Neuronal stem cell (in vitro differentiated cells): Measurements from ENCODE around the gene TRERF1.
"Not testable (repeated sequence)": the region's sequence is repeated elsewhere in the genome, so short reads cannot be mapped to it uniquely, and the experiment has no call there.

Experiments used
- DNase-seq: peaks from one replicate; pipeline ENCODE4 v3.0.0-alpha.2; 2013; ENCODE audit warnings: low spot score
- H2AFZ ChIP-seq: one replicate; pipeline ENCODE4 v1.6.1; 2013; ENCODE audit warnings: mild to moderate bottlenecking, low read length, inconsistent platforms
- H2AK5ac ChIP-seq: 2 replicates; pipeline ENCODE4 v1.6.1; 2013; ENCODE audit warnings: low read depth, mild to moderate bottlenecking, inconsistent platforms, low read length, moderate library complexity, mixed read lengths
- H2BK120ac ChIP-seq: 2 replicates; pipeline ENCODE4 v1.6.1; 2013; ENCODE audit warnings: low read depth, mild to moderate bottlenecking, inconsistent platforms, low read length, moderate library complexity, mixed read lengths
- H2BK12ac ChIP-seq: one replicate; pipeline ENCODE4 v1.6.1; 2013; ENCODE audit warnings: low read length, inconsistent platforms
- H2BK15ac ChIP-seq: 2 replicates; pipeline ENCODE4 v1.6.1; 2013; ENCODE audit warnings: mild to moderate bottlenecking, low read length, inconsistent platforms, mixed read lengths
- H2BK5ac ChIP-seq: one replicate; pipeline ENCODE4 v1.6.1; 2013; ENCODE audit warnings: inconsistent platforms, mild to moderate bottlenecking, low read length, moderate library complexity
- H3K14ac ChIP-seq: one replicate; pipeline ENCODE4 v1.6.1; 2013; ENCODE audit warnings: low read length, inconsistent platforms
- H3K18ac ChIP-seq: 2 replicates; pipeline ENCODE4 v1.6.1; 2013; ENCODE audit warnings: low read length, inconsistent platforms
- H3K23ac ChIP-seq: 2 replicates; pipeline ENCODE4 v1.6.1; 2013; ENCODE audit warnings: low read depth, mild to moderate bottlenecking, mixed read lengths, low read length, inconsistent platforms; ENCODE audit not compliant: poor library complexity
- H3K27ac ChIP-seq: replicated peaks from 3 replicates; pipeline ENCODE4 v1.5.1; 2013; ENCODE audit warnings: low read length, inconsistent platforms
- H3K27me3 ChIP-seq, 3 experiments: 2 replicates each; pipeline ENCODE4 v1.6.1; 2013; ENCODE audit warnings: low read length in 3 of 3, mild to moderate bottlenecking in 2 of 3, inconsistent platforms in 1 of 3, low read depth in 1 of 3, mixed read lengths in 1 of 3, moderate library complexity in 1 of 3; ENCODE audit not compliant: control insufficient read depth in 3 of 3, insufficient read depth in 3 of 3
- H3K36me3 ChIP-seq, 2 donors: replicated peaks in 1 of 2; 2 replicates each; pipeline ENCODE4 v1.6.1; 2013; ENCODE audit warnings: low read length in 2 of 2; ENCODE audit not compliant: control insufficient read depth in 2 of 2, insufficient read depth in 2 of 2
- H3K4ac ChIP-seq: 2 replicates; pipeline ENCODE4 v1.6.1; 2013; ENCODE audit warnings: inconsistent platforms, mild to moderate bottlenecking, low read length, moderate library complexity
- H3K4me1 ChIP-seq, 2 donors: 1 replicate in 1 of 2; 2 replicates in 1 of 2; pipeline ENCODE4 v1.6.1; 2013; ENCODE audit warnings: low read length in 2 of 2, low read depth in 1 of 2; ENCODE audit not compliant: control insufficient read depth in 2 of 2, insufficient read depth in 1 of 2
- H3K4me2 ChIP-seq: one replicate; pipeline ENCODE4 v1.6.1; 2013; ENCODE audit warnings: mild to moderate bottlenecking, low read length, inconsistent platforms; ENCODE audit not compliant: insufficient read depth, poor library complexity, severe bottlenecking
- H3K4me3 ChIP-seq, 2 donors: 2 replicates each; pipeline ENCODE4 v1.5.1; 2013; ENCODE audit warnings: low read length in 2 of 2, mild to moderate bottlenecking in 2 of 2, inconsistent platforms in 1 of 2, moderate library complexity in 1 of 2
- H3K79me1 ChIP-seq: one replicate; pipeline ENCODE4 v1.6.1; 2013; ENCODE audit warnings: low read depth, mild to moderate bottlenecking, inconsistent platforms, low read length, moderate library complexity
- H3K9ac ChIP-seq: one replicate; pipeline ENCODE4 v1.6.1; 2013; ENCODE audit warnings: mild to moderate bottlenecking, low read depth, low read length, inconsistent platforms; ENCODE audit not compliant: poor library complexity
- H3K9me3 ChIP-seq, 2 donors: replicated peaks in 1 of 2; 2 replicates each; pipeline versions ENCODE3 to v1.6.1; 2013; ENCODE audit warnings: low read length in 2 of 2, mild to moderate bottlenecking in 2 of 2, inconsistent platforms in 1 of 2, low read depth in 1 of 2, mixed read lengths in 1 of 2, moderate library complexity in 1 of 2; ENCODE audit not compliant: control insufficient read depth in 2 of 2, insufficient read depth in 1 of 2
- H4K8ac ChIP-seq: one replicate; pipeline ENCODE4 v1.6.1; 2013; ENCODE audit warnings: low read depth, mild to moderate bottlenecking, inconsistent platforms, low read length, moderate library complexity
- H4K91ac ChIP-seq: one replicate; pipeline ENCODE4 v1.6.1; 2013; ENCODE audit warnings: low read length, low read depth, mild to moderate bottlenecking, inconsistent platforms; ENCODE audit not compliant: poor library complexity
- WGBS, 2 donors: extraction: QIAGEN DNeasy Blood & Tissue Kit; methylation state at CpG; one replicate each; pipeline ENCODE4 v1.1.7; 2013; ENCODE audit warnings: missing lambda C conversion rate in 2 of 2, mixed read lengths in 1 of 2; ENCODE audit not compliant: insufficient read length in 2 of 2, insufficient replicate concordance in 1 of 2; ENCODE audit errors: extremely low coverage in 2 of 2; 5-methylcytosine and 5-hydroxymethylcytosine counted together

The TRERF1 gene

GRCh38 chr6:42210551-42210950 lies 241.2 kb downstream of the TRERF1 start:
- Histone ChIP-seq H2BK120ac (no peak overlapping the region), H2BK12ac (no peak overlapping the region), H3K79me1 (peaks cover 2% of the 10 kb centered on the region), H2AK5ac (no peak overlapping the region), H3K14ac (no peak overlapping the region), H3K4ac (no peak overlapping the region), H2BK15ac (no peak overlapping the region), H3K18ac (no peak overlapping the region), H3K27ac (no peak overlapping the region), H4K91ac (no peak overlapping the region), H2BK5ac (no peak overlapping the region), H3K23ac (no peak overlapping the region), H3K4me3 (no peak overlapping the region), H3K4me2 (no peak overlapping the region), H2AFZ (no peak overlapping the region), H3K9me3 (no peaks in the 10 kb centered on the region), H3K4me1 (no peaks in the 10 kb centered on the region), H3K27me3 (no peaks in the 10 kb centered on the region), H3K36me3 (peaks cover 13 to 77% of the 10 kb centered on the region in 2 donors), H4K8ac (no peak overlapping the region), H3K9ac (no peak overlapping the region)
- no peak for DNase-seq
- WGBS, 2 donors: no CpG with 5 or more reads among the region's 1 CpG

DNA sequence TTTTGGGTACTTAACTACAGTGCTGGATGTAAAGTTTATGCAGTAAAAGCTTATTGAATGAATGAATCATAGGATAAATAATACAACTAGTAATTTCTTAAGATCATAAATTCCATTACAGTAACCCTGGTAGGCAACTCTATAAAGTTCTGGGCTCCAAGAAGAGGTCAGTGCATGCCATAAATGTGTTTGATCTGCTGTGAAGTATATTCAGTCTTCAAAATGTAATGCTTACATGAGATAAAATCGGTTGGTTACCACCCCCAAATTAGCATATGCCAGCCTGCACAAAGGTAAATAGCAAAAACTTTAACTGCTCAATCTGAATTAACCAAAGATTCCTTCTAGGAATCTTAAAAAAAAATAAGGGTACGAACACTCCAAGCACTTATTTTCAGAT lies 244.2 kb downstream of the TRERF1 start:
- H4K8ac ChIP-seq: not testable (repeated sequence)
- peaks cover 14 to 82% of the 10 kb centered on the region in 2 donors for H3K36me3 ChIP-seq

DNA sequence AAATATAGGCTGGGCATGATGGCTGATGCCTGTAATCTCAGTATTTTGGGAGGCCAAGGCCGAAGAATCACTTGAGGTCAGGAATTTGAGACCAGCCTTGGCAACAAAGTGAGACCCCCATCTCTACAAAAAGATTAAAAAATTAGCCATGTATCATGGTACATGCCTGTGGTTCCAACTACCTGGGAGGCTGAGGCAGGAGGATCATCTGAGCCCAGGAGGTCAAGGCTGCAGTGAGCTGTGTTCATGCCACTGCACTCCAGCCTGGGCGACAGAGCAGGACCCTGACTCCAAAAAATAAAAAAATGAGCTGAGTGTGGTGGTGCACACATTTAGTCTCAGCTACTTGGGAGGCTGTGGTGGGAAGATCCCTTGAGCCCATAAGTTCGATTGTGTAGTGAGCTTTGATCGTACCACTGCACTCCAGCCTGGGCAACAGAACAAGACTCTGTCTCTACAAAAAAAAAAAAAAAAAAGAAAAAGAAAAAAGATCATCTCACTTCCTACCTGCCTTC lies 246.9 kb downstream of the TRERF1 start:
- Histone ChIP-seq H3K9ac (no peak overlapping the region), H3K36me3 (peaks cover 8 to 59% of the 10 kb centered on the region in 2 donors), H3K79me1 (peaks cover 2% of the 10 kb centered on the region), H2BK5ac (no peak overlapping the region), H3K4ac (no peak overlapping the region), H2BK120ac (no peak overlapping the region), H2BK12ac (no peak overlapping the region), H3K4me1 (no peaks in the 10 kb centered on the region), H3K27me3 (no peaks in the 10 kb centered on the region), H3K4me2 (no peak overlapping the region), H3K18ac (no peak overlapping the region), H3K23ac (no peak overlapping the region), H3K27ac (no peak overlapping the region), H4K8ac (no peak overlapping the region), H3K14ac (no peak overlapping the region), H4K91ac (no peak overlapping the region), H3K4me3 (no peak overlapping the region), H2BK15ac (no peak overlapping the region), H2AFZ (no peak overlapping the region), H2AK5ac (no peak overlapping the region), H3K9me3 (no peaks in the 10 kb centered on the region)
- no CpG with 5 or more reads among the region's 4 CpGs for WGBS, 2 donors
- DNase-seq: no peak

More for the DNA sequence above, 244.2 kb downstream of the TRERF1 start:
- H2BK15ac ChIP-seq, DNase-seq, H2BK12ac ChIP-seq, H3K18ac ChIP-seq, H3K27ac ChIP-seq, H3K9me3 ChIP-seq, H3K4me3 ChIP-seq, H3K27me3 ChIP-seq, H3K4me2 ChIP-seq, H2BK120ac ChIP-seq, H4K91ac ChIP-seq, H2AK5ac ChIP-seq, H3K9ac ChIP-seq, H3K23ac ChIP-seq, H3K4ac ChIP-seq, H3K14ac ChIP-seq, H3K4me1 ChIP-seq, H2BK5ac ChIP-seq, H3K79me1 ChIP-seq, H2AFZ ChIP-seq: not testable (repeated sequence)
- no CpG with 5 or more reads among the region's 2 CpGs for WGBS, 2 donors

GRCh38 chr6:42203183-42203582 lies 248.5 kb downstream of the TRERF1 start:
- no peaks in the 10 kb centered on the region for H3K27me3 ChIP-seq
- no peak overlapping the region for H3K4ac ChIP-seq
- H3K18ac ChIP-seq: no peak overlapping the region
- H4K91ac ChIP-seq: no peak overlapping the region
- H3K36me3 ChIP-seq: peaks cover 4 to 43% of the 10 kb centered on the region in 2 donors
- no peak overlapping the region for H2AK5ac ChIP-seq
- H3K9me3 ChIP-seq: no peaks in the 10 kb centered on the region
- no peaks in the 10 kb centered on the region for H3K4me1 ChIP-seq
- H3K14ac ChIP-seq: no peak overlapping the region
- H4K8ac ChIP-seq: no peak overlapping the region
- H3K27ac ChIP-seq: no peak overlapping the region
- H3K79me1 ChIP-seq: peaks cover 2% of the 10 kb centered on the region
- no peak overlapping the region for H2BK15ac ChIP-seq
- no peak overlapping the region for H2BK12ac ChIP-seq
- H3K4me2 ChIP-seq: no peak overlapping the region
- no peak overlapping the region for H2BK5ac ChIP-seq
- H2BK120ac ChIP-seq: no peak overlapping the region
- no peak overlapping the region for H3K23ac ChIP-seq
- no peak overlapping the region for H2AFZ ChIP-seq
- H3K4me3 ChIP-seq: no peak overlapping the region
- WGBS, 2 donors: no CpG with 5 or more reads among the region's 3 CpGs
- H3K9ac ChIP-seq: no peak overlapping the region
- DNase-seq: no peak
